ENCODE data around the gene SGTA. TPM values are rescaled to one million over a fixed set of nuclear protein-coding genes. Genes with fewer than 3 reads are reported as not detected.

Gene SGTA
- polyA plus RNA-seq, 2 donors: 42.5 to 56.1 TPM

- H3K36me3 ChIP-seq (ENCODE audit: control insufficient read depth in 2 of 2, insufficient read depth in 2 of 2, low read length in 1 of 2): peaks cover 13 to 56% of the 10 kb centered on the region in 2 donors
- H3K27me3 ChIP-seq (ENCODE audit: control insufficient read depth in 1 of 2, insufficient read depth in 2 of 2, low read length in 2 of 2): no peaks in the 10 kb centered on the region
- no peak overlapping the region for H3K27ac ChIP-seq (ENCODE audit: low read depth in 2 of 2, low read length in 1 of 2)
- WGBS, 2 donors: 90 to 91% methylated on average over 15 of the region's 15 CpGs
- H3K9me3 ChIP-seq (ENCODE audit: control insufficient read depth in 2 of 2, insufficient read depth in 1 of 2, low read depth in 1 of 2, low read length in 1 of 2): no peaks in the 10 kb centered on the region
- no peak overlapping the region for H3K4me3 ChIP-seq (ENCODE audit: low read depth in 1 of 2, low read length in 2 of 2)
- H3K4me1 ChIP-seq (ENCODE audit: control insufficient read depth in 2 of 2, insufficient read depth in 2 of 2, low read length in 1 of 2): no peaks in the 10 kb centered on the region
Observed at GRCh38 chr19:2765376-2765775, 17.7 kb downstream of the SGTA start.

- WGBS, 2 donors: 95% methylated on average over 20 to 21 of the region's 21 CpGs
- H3K4me3 ChIP-seq (ENCODE audit: low read depth in 1 of 2, low read length in 2 of 2): no peak overlapping the region
- peaks cover 13 to 53% of the 10 kb centered on the region in 2 donors for H3K36me3 ChIP-seq (ENCODE audit: control insufficient read depth in 2 of 2, insufficient read depth in 2 of 2, low read length in 1 of 2)
Observed at GRCh38 chr19:2764945-2765344, 18.1 kb downstream of the SGTA start.

GRCh38 chr19:2763687-2764086 is 19.4 kb downstream of the SGTA start:
- 96 to 97% methylated on average over 10 to 12 of the region's 12 CpGs for WGBS, 2 donors
- Histone ChIP-seq H3K4me1 (ENCODE audit: control insufficient read depth in 2 of 2, insufficient read depth in 2 of 2, low read length in 1 of 2) (no peaks in the 10 kb centered on the region), H3K27ac (ENCODE audit: low read depth in 2 of 2, low read length in 1 of 2) (no peak overlapping the region), H3K4me3 (ENCODE audit: low read depth in 1 of 2, low read length in 2 of 2) (no peak overlapping the region), H3K36me3 (ENCODE audit: control insufficient read depth in 2 of 2, insufficient read depth in 2 of 2, low read length in 1 of 2) (peaks cover 13 to 55% of the 10 kb centered on the region in 2 donors), H3K9me3 (ENCODE audit: control insufficient read depth in 2 of 2, insufficient read depth in 1 of 2, low read depth in 1 of 2, low read length in 1 of 2) (no peaks in the 10 kb centered on the region), H3K27me3 (ENCODE audit: control insufficient read depth in 1 of 2, insufficient read depth in 2 of 2, low read length in 2 of 2) (no peaks in the 10 kb centered on the region)

More at GRCh38 chr19:2764945-2765344, 18.1 kb downstream of the SGTA start:
- H3K27me3 ChIP-seq (ENCODE audit: control insufficient read depth in 1 of 2, insufficient read depth in 2 of 2, low read length in 2 of 2): no peaks in the 10 kb centered on the region
- no peaks in the 10 kb centered on the region for H3K4me1 ChIP-seq (ENCODE audit: control insufficient read depth in 2 of 2, insufficient read depth in 2 of 2, low read length in 1 of 2)
- H3K27ac ChIP-seq (ENCODE audit: low read depth in 2 of 2, low read length in 1 of 2): no peak overlapping the region
- H3K9me3 ChIP-seq (ENCODE audit: control insufficient read depth in 2 of 2, insufficient read depth in 1 of 2, low read depth in 1 of 2, low read length in 1 of 2): no peaks in the 10 kb centered on the region

- H3K36me3 ChIP-seq (ENCODE audit: control insufficient read depth in 2 of 2, insufficient read depth in 2 of 2, low read length in 1 of 2): peaks cover 13 to 55% of the 10 kb centered on the region in 2 donors
- 95 to 96% methylated on average over 23 of the region's 23 CpGs for WGBS, 2 donors
- no peaks in the 10 kb centered on the region for H3K9me3 ChIP-seq (ENCODE audit: control insufficient read depth in 2 of 2, insufficient read depth in 1 of 2, low read depth in 1 of 2, low read length in 1 of 2)
- no peak overlapping the region for H3K4me3 ChIP-seq (ENCODE audit: low read depth in 1 of 2, low read length in 2 of 2)
- no peaks in the 10 kb centered on the region for H3K27me3 ChIP-seq (ENCODE audit: control insufficient read depth in 1 of 2, insufficient read depth in 2 of 2, low read length in 2 of 2)
- no peak overlapping the region for H3K27ac ChIP-seq (ENCODE audit: low read depth in 2 of 2, low read length in 1 of 2)
- H3K4me1 ChIP-seq (ENCODE audit: control insufficient read depth in 2 of 2, insufficient read depth in 2 of 2, low read length in 1 of 2): no peaks in the 10 kb centered on the region
Observed at GRCh38 chr19:2762783-2763496, 20.1 kb downstream of the SGTA start.

- no peak overlapping the region for H3K4me3 ChIP-seq (ENCODE audit: low read depth in 1 of 2, low read length in 2 of 2)
- WGBS, 2 donors: 92 to 93% methylated on average over 43 of the region's 43 CpGs
- no peak overlapping the region for H3K27ac ChIP-seq (ENCODE audit: low read depth in 2 of 2, low read length in 1 of 2)
- H3K4me1 ChIP-seq (ENCODE audit: control insufficient read depth in 2 of 2, insufficient read depth in 2 of 2, low read length in 1 of 2): no peaks in the 10 kb centered on the region
- H3K36me3 ChIP-seq (ENCODE audit: control insufficient read depth in 2 of 2, insufficient read depth in 2 of 2, low read length in 1 of 2): peaks cover 13 to 55% of the 10 kb centered on the region in 2 donors
- no peaks in the 10 kb centered on the region for H3K9me3 ChIP-seq (ENCODE audit: control insufficient read depth in 2 of 2, insufficient read depth in 1 of 2, low read depth in 1 of 2, low read length in 1 of 2)
- no peaks in the 10 kb centered on the region for H3K27me3 ChIP-seq (ENCODE audit: control insufficient read depth in 1 of 2, insufficient read depth in 2 of 2, low read length in 2 of 2)
Observed at GRCh38 chr19:2761876-2762782, 20.9 kb downstream of the SGTA start.

GRCh38 chr19:2761309-2761677 is 21.8 kb downstream of the SGTA start:
- Histone ChIP-seq H3K4me3 (ENCODE audit: low read depth in 1 of 2, low read length in 2 of 2) (no peak overlapping the region), H3K9me3 (ENCODE audit: control insufficient read depth in 2 of 2, insufficient read depth in 1 of 2, low read depth in 1 of 2, low read length in 1 of 2) (no peaks in the 10 kb centered on the region), H3K27ac (ENCODE audit: low read depth in 2 of 2, low read length in 1 of 2) (no peak overlapping the region), H3K4me1 (ENCODE audit: control insufficient read depth in 2 of 2, insufficient read depth in 2 of 2, low read length in 1 of 2) (no peaks in the 10 kb centered on the region), H3K36me3 (ENCODE audit: control insufficient read depth in 2 of 2, insufficient read depth in 2 of 2, low read length in 1 of 2) (peaks cover 13 to 54% of the 10 kb centered on the region in 2 donors), H3K27me3 (ENCODE audit: control insufficient read depth in 1 of 2, insufficient read depth in 2 of 2, low read length in 2 of 2) (no peaks in the 10 kb centered on the region)
- WGBS, 2 donors: 90 to 94% methylated on average over 16 of the region's 16 CpGs

GRCh38 chr19:2759965-2760364 is 23.1 kb downstream of the SGTA start:
- no peak overlapping the region for H3K4me3 ChIP-seq (ENCODE audit: low read depth in 1 of 2, low read length in 2 of 2)

GRCh38 chr19:2759362-2759761 is 23.7 kb downstream of the SGTA start:
- Histone ChIP-seq H3K36me3 (ENCODE audit: control insufficient read depth in 2 of 2, insufficient read depth in 2 of 2, low read length in 1 of 2) (peaks cover 22 to 61% of the 10 kb centered on the region in 2 donors), H3K27me3 (ENCODE audit: control insufficient read depth in 1 of 2, insufficient read depth in 2 of 2, low read length in 2 of 2) (no peaks in the 10 kb centered on the region), H3K4me1 (ENCODE audit: control insufficient read depth in 2 of 2, insufficient read depth in 2 of 2, low read length in 1 of 2) (no peaks in the 10 kb centered on the region), H3K27ac (ENCODE audit: low read depth in 2 of 2, low read length in 1 of 2) (no peak overlapping the region), H3K4me3 (ENCODE audit: low read depth in 1 of 2, low read length in 2 of 2) (no peak overlapping the region), H3K9me3 (ENCODE audit: control insufficient read depth in 2 of 2, insufficient read depth in 1 of 2, low read depth in 1 of 2, low read length in 1 of 2) (no peaks in the 10 kb centered on the region)
- WGBS, 2 donors: 93 to 95% methylated on average over 17 of the region's 17 CpGs

More at GRCh38 chr19:2759965-2760364, 23.1 kb downstream of the SGTA start:
- H3K4me1 ChIP-seq (ENCODE audit: control insufficient read depth in 2 of 2, insufficient read depth in 2 of 2, low read length in 1 of 2): no peaks in the 10 kb centered on the region
- no peak overlapping the region for H3K27ac ChIP-seq (ENCODE audit: low read depth in 2 of 2, low read length in 1 of 2)
- H3K9me3 ChIP-seq (ENCODE audit: control insufficient read depth in 2 of 2, insufficient read depth in 1 of 2, low read depth in 1 of 2, low read length in 1 of 2): no peaks in the 10 kb centered on the region
- WGBS, 2 donors: 92 to 94% methylated on average over 7 of the region's 7 CpGs
- peaks cover 22 to 58% of the 10 kb centered on the region in 2 donors for H3K36me3 ChIP-seq (ENCODE audit: control insufficient read depth in 2 of 2, insufficient read depth in 2 of 2, low read length in 1 of 2)
- no peaks in the 10 kb centered on the region for H3K27me3 ChIP-seq (ENCODE audit: control insufficient read depth in 1 of 2, insufficient read depth in 2 of 2, low read length in 2 of 2)

- peaks cover 22 to 63% of the 10 kb centered on the region in 2 donors for H3K36me3 ChIP-seq (ENCODE audit: control insufficient read depth in 2 of 2, insufficient read depth in 2 of 2, low read length in 1 of 2)
- H3K27me3 ChIP-seq (ENCODE audit: control insufficient read depth in 1 of 2, insufficient read depth in 2 of 2, low read length in 2 of 2): no peaks in the 10 kb centered on the region
- no peaks in the 10 kb centered on the region for H3K4me1 ChIP-seq (ENCODE audit: control insufficient read depth in 2 of 2, insufficient read depth in 2 of 2, low read length in 1 of 2)
- H3K4me3 ChIP-seq (ENCODE audit: low read depth in 1 of 2, low read length in 2 of 2): no peak overlapping the region
- H3K27ac ChIP-seq (ENCODE audit: low read depth in 2 of 2, low read length in 1 of 2): no peak overlapping the region
- no peaks in the 10 kb centered on the region for H3K9me3 ChIP-seq (ENCODE audit: control insufficient read depth in 2 of 2, insufficient read depth in 1 of 2, low read depth in 1 of 2, low read length in 1 of 2)
- WGBS, 2 donors: 93 to 95% methylated on average over 17 of the region's 17 CpGs
Observed at GRCh38 chr19:2758601-2759313, 24.3 kb downstream of the SGTA start.

Data from esophagus (tissue), 2 donors.